Muscle of leg (tissue), 11 donors: ENCODE results near the gene MEPCE. TPM values are rescaled to one million over a fixed set of nuclear protein-coding genes. Genes with fewer than 3 reads are reported as not detected.
"Not testable (repeated sequence)": the region's sequence is repeated elsewhere in the genome, so short reads cannot be mapped to it uniquely, and the experiment has no call there.

Source experiments
- DNase-seq: peaks from one replicate; pipeline ENCODE4 v3.0.0; 2013
- H3K27ac ChIP-seq: one replicate; pipeline ENCODE4 v1.5.1; 2013; ENCODE audit warnings: mild to moderate bottlenecking, low read length, control low read depth
- H3K27me3 ChIP-seq: one replicate; pipeline ENCODE4 v1.6.1; 2013; ENCODE audit warnings: low read length; ENCODE audit not compliant: control insufficient read depth, insufficient read depth
- H3K36me3 ChIP-seq: one replicate; pipeline ENCODE4 v1.6.1; 2013; ENCODE audit warnings: low read length; ENCODE audit not compliant: control insufficient read depth, insufficient read depth
- H3K4me1 ChIP-seq: one replicate; pipeline ENCODE4 v1.6.1; 2013; ENCODE audit warnings: low read length; ENCODE audit not compliant: control insufficient read depth, insufficient read depth
- H3K4me3 ChIP-seq: one replicate; pipeline ENCODE4 v1.5.1; 2013; ENCODE audit warnings: low read length, control low read depth
- H3K9me3 ChIP-seq: replicated peaks from 2 replicates; pipeline ENCODE4 v1.6.1; 2013; ENCODE audit warnings: low read depth, low read length; ENCODE audit not compliant: control insufficient read depth
- WGBS: methylation state at CpG from one replicate; pipeline ENCODE4 v1.1.5; 2013; ENCODE audit warnings: missing lambda C conversion rate; ENCODE audit not compliant: insufficient coverage; 5-methylcytosine and 5-hydroxymethylcytosine counted together
- polyA plus RNA-seq, 8 donors: library from polyadenylated mRNA; unstranded; fragments of 120-200 nt; gene quantifications; one replicate each; pipeline versions ENCODE4 v1.2.1 to v1.2.3, GENCODE V29; 2013; ENCODE audit warnings: inconsistent platforms in 1 of 8, low replicate concordance in 1 of 8; ENCODE audit not compliant: insufficient read length in 8 of 8, insufficient read depth in 1 of 8
- total RNA-seq: library from RNA; stranded (reverse); fragments of 120-200 nt; gene quantifications from one replicate; pipeline ENCODE4 v1.2.4, GENCODE V29; 2013

Gene MEPCE
- total and polyA plus RNA-seq, 9 donors = 23.5 to 44.4 (median 37.0) TPM

- WGBS = 91% methylated on average over 9 of the region's 9 CpGs
Observed at GRCh38 chr7:100443096-100443840, 13.6 kb downstream of the MEPCE start.

GRCh38 chr7:100444311-100445278, 15.0 kb downstream of the MEPCE start:
- 18% methylated on average over 12 of the region's 14 CpGs for WGBS
- peak; percentile 71 for DNase-seq
- Histone ChIP-seq H3K4me3 (no peak overlapping the region), H3K27ac (peak overlapping the region; percentile 79), H3K9me3 (no peaks in the 10 kb centered on the region), H3K4me1 (peaks cover 15% of the 10 kb centered on the region), H3K27me3 (no peaks in the 10 kb centered on the region), H3K36me3 (no peaks in the 10 kb centered on the region)

More at GRCh38 chr7:100443096-100443840, 13.6 kb downstream of the MEPCE start:
- Histone ChIP-seq H3K27me3 (no peaks in the 10 kb centered on the region), H3K27ac (peak overlapping the region; percentile 79), H3K36me3 (no peaks in the 10 kb centered on the region), H3K4me1 (peaks cover 15% of the 10 kb centered on the region), H3K9me3 (no peaks in the 10 kb centered on the region), H3K4me3 (no peak overlapping the region)
- no peak for DNase-seq

DNA sequence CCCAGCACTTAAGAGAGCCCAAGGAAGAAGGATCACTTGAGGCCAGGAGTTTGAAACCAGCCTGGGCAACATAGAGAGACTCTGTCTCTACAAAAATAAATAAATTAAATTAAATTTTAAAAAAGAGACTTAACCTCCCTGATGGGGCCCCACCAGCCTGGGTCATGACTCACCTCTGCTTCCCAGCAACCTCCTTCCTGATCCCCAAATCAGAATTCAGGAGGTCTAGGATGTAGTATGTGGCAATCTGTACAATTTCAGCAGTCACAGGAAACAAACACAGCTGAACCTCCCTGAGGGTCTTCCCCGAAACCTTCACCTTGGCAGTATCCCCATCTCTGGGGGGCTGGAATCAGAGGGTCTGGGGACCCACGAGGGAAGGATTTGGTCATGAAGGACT, 16.4 kb downstream of the MEPCE start:
- H3K36me3 ChIP-seq = no peaks in the 10 kb centered on the region
- no peaks in the 10 kb centered on the region for H3K27me3 ChIP-seq
- no peak overlapping the region for H3K4me3 ChIP-seq
- H3K27ac ChIP-seq = peak overlapping the region; percentile 13
- no peak for DNase-seq
- H3K4me1 ChIP-seq = peaks cover 28% of the 10 kb centered on the region
- H3K9me3 ChIP-seq = no peaks in the 10 kb centered on the region
- WGBS = 29% methylated on average over 1 of the region's 2 CpGs

DNA sequence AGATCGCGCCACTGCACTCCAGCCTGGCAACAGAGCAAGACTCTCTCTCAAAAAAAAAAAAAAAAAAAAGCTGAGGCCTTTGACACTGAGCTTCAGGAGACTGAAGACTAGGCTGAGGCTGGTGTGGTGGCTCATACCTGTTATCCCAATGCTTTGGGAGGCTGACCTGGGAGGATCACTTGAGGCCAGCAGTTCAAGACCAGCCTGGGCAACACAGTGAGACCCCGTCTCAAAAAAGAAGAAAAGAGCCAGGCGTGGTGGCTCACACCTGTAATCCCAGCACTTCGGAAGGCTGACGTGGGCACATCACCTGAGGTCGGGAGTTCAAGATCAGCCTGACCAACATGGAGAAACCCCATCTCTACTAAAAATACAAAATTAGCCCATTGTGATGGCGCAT, 17.7 kb downstream of the MEPCE start:
- not testable (repeated sequence) for H3K4me3 ChIP-seq, H3K36me3 ChIP-seq, H3K27ac ChIP-seq, H3K9me3 ChIP-seq, H3K27me3 ChIP-seq, DNase-seq
- H3K4me1 ChIP-seq = peaks cover 28% of the 10 kb centered on the region
- WGBS = 100% methylated on average over 2 of the region's 8 CpGs

GRCh38 chr7:100449190-100449795, 19.7 kb downstream of the MEPCE start:
- H3K4me3 ChIP-seq = no peak overlapping the region
- no peaks in the 10 kb centered on the region for H3K27me3 ChIP-seq
- DNase-seq = no peak
- H3K4me1 ChIP-seq = peaks cover 21% of the 10 kb centered on the region
- WGBS = 90% methylated on average over 2 of the region's 13 CpGs
- H3K27ac ChIP-seq = no peak overlapping the region
- no peaks in the 10 kb centered on the region for H3K36me3 ChIP-seq
- H3K9me3 ChIP-seq = no peaks in the 10 kb centered on the region

DNA sequence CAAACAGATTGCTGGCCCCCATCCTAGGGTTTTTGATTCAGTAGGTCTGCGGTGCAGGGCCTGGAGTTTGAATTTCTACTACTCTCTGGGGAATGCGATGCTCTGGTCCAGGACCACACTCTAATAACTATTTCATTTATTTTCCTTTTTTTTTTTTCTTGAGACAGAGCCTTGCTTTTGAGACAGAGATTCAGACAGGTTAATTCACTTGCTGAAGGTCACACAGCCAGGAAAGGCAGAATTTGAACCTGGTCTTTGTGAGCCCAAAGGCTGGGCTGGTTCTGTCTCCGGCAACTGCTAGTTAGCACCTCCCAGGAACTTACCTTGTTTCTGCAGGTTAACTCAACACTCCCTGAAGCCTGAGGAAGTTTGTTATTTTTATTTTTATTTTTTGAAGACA, 22.9 kb downstream of the MEPCE start:
- Histone ChIP-seq H3K27ac (no peak overlapping the region), H3K4me3 (no peak overlapping the region), H3K36me3 (peaks cover 3% of the 10 kb centered on the region), H3K9me3 (no peaks in the 10 kb centered on the region), H3K27me3 (no peaks in the 10 kb centered on the region), H3K4me1 (peaks cover 33% of the 10 kb centered on the region)
- WGBS = 60% methylated on average over 1 of the region's 3 CpGs
- no peak for DNase-seq

GRCh38 chr7:100453854-100454253, 24.2 kb downstream of the MEPCE start:
- not testable (repeated sequence) for H3K27ac ChIP-seq, DNase-seq, H3K36me3 ChIP-seq, H3K4me3 ChIP-seq, H3K9me3 ChIP-seq, H3K27me3 ChIP-seq
- peaks cover 33% of the 10 kb centered on the region for H3K4me1 ChIP-seq
- WGBS = 98% methylated on average over 6 of the region's 8 CpGs

GRCh38 chr7:100455206-100455605, 25.6 kb downstream of the MEPCE start:
- Histone ChIP-seq H3K4me3 (no peak overlapping the region), H3K9me3 (no peaks in the 10 kb centered on the region), H3K4me1 (peaks cover 28% of the 10 kb centered on the region), H3K36me3 (peaks cover 8% of the 10 kb centered on the region), H3K27me3 (no peaks in the 10 kb centered on the region), H3K27ac (no peak overlapping the region)
- 80% methylated on average over 1 of the region's 3 CpGs for WGBS
- DNase-seq = no peak

GRCh38 chr7:100456562-100456961, 26.9 kb downstream of the MEPCE start:
- no peak overlapping the region for H3K4me3 ChIP-seq
- peaks cover 20% of the 10 kb centered on the region for H3K4me1 ChIP-seq
- no peak overlapping the region for H3K27ac ChIP-seq
- DNase-seq = no peak
- H3K27me3 ChIP-seq = no peaks in the 10 kb centered on the region
- WGBS = no CpG with 5 or more reads among the region's 14 CpGs
- no peaks in the 10 kb centered on the region for H3K9me3 ChIP-seq
- peaks cover 20% of the 10 kb centered on the region for H3K36me3 ChIP-seq

GRCh38 chr7:100457033-100457432, 27.4 kb downstream of the MEPCE start:
- DNase-seq = no peak
- Histone ChIP-seq H3K9me3 (no peaks in the 10 kb centered on the region), H3K4me3 (no peak overlapping the region), H3K36me3 (peaks cover 20% of the 10 kb centered on the region), H3K4me1 (peaks cover 20% of the 10 kb centered on the region), H3K27ac (no peak overlapping the region), H3K27me3 (no peaks in the 10 kb centered on the region)
- WGBS = no CpG with 5 or more reads among the region's 6 CpGs
